Upper lobe of left lung (tissue), 4 donors: ENCODE data around the gene SEPHS1.

Experiments
- CTCF ChIP-seq, 6 experiments: fragments of 450-650 bp in 4 of 6; fragments of 200-600 bp in 2 of 6; sonication (generic) in 2 of 6; IDR thresholded peaks; one replicate each; pipeline ENCODE4 v1.5.1; 2016 to 2019; ENCODE audit warnings: antibody characterized with exemption in 6 of 6
- EP300 ChIP-seq, 4 donors: sonication (generic); formaldehyde crosslinking; IDR thresholded peaks; one replicate each; pipeline ENCODE4 v1.5.1; 2017; ENCODE audit warnings: antibody characterized with exemption in 4 of 4, control low read depth in 2 of 4

GRCh38 chr10:13321576-13321975 is 26.5 kb downstream of the SEPHS1 start:
- TF ChIP-seq EP300 (IDR thresholded peaks at IDR 0.05) (no peak), CTCF (IDR thresholded peaks at IDR 0.05) (no peak)
